Stromal cell of bone marrow (primary cell): Measurements from ENCODE around the gene RPS6KA4.
A peak's percentile ranks its signal among the peaks of the same experiment; 100 is the strongest.
"Not testable (repeated sequence)": the region's sequence is repeated elsewhere in the genome, so short reads cannot be mapped to it uniquely, and the experiment has no call there.

Experiments used
- DNase-seq: peaks from one replicate; pipeline ENCODE4 v3.0.0-alpha.2; 2012; ENCODE audit warnings: low read depth

RPS6KA4 gene

DNA sequence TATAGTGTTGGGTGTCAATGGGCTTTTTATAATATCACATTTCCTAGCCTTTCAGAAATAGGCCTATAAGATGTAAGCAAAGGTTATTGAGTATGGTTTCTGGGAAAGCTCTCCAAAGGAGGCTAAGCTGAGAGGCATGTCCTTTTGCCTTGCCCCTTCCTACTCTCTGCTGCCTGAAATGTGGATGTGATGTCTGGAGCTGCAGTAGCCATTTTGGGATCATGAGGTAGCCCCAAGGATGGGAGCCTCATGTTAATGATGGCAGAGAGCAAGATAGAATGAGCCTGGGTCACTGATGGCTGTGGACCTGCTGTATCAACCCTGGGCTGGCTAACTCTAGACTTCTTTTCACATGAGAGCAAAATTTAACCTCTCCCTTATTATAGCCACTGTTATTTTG lies 29.0 kb downstream of the RPS6KA4 start:
- DNase-seq, result no peak

GRCh38 chr11:64388894-64389293 lies 29.9 kb downstream of the RPS6KA4 start:
- DNase-seq, result no peak

- DNase-seq, result no peak
These were observed 30.9 kb downstream of the RPS6KA4 start for GRCh38 chr11:64389851-64390250.

DNA sequence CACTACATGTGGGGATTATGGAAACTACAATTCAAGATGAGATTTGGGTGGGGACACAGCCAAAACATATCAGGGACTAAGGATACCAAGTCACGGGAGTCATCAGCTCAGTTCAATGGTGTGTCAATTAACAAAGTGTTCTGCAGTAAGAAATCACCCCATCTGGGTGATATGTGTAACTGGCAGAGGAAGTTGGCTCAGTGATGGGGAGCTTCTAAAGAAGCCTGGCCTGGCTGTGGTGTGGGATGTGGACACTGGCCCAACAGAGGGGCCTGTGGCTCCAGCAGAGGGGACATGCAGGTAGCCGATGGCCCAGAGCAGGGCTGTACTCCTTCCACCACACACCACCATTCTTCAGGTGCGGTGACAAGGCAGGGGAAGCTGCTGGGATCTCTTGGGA lies 31.6 kb downstream of the RPS6KA4 start:
- DNase-seq, result no peak

GRCh38 chr11:64391839-64392238 lies 32.9 kb downstream of the RPS6KA4 start:
- no peak for DNase-seq

DNA sequence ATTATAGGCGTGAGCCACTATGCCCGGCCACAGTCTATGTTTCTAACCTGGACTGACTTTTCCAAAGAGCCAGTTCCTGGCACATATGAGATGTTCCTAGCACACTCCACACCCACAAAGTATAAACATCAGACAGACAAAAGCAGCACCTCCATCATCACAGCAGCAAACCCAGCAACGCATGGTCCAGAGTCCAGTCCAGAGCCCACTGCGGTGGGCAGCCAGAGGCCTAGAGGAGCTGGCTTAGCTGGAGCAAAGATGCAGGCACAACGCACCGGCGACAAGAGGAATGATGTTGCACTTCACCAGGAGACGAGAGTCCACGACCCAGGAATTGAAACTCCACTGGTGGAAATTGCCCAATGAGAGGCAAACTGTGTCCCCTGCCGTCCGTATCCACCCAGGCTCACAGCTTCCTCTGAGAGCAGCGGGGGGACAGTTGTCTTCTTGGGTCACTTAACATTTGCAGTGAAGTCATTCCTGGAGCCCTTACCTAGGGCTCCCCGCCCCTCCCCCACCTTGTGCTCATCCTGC lies 36.6 kb downstream of the RPS6KA4 start:
- no peak for DNase-seq

DNA sequence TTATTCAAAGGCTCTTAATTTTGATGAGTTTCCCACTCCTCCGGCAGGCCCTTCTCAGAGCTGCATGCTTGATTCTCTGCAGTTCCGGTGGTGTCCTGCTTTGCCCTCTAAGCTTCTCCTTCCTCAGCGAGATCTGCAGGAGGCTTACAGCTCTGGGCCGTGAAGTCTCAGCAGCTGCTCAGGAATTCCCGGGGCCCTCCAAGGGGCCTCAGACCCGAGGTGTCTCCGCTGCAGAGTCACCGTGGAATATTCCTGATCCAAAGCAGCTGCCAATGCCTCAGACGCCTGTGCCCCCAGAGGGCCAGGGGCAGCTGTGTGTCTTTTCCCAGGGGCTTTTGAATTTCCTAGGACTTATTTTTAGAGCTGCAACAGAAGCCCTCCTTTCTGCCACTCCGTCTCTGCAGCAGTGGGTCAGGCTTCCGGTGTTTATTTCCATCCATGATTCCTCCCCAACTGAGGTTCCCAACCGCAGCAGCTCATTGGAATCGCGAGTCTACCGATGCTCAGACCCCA lies 37.2 kb downstream of the RPS6KA4 start:
- no peak for DNase-seq

GRCh38 chr11:64400102-64400501 lies 41.1 kb downstream of the RPS6KA4 start:
- peak; percentile 14 for DNase-seq

DNA sequence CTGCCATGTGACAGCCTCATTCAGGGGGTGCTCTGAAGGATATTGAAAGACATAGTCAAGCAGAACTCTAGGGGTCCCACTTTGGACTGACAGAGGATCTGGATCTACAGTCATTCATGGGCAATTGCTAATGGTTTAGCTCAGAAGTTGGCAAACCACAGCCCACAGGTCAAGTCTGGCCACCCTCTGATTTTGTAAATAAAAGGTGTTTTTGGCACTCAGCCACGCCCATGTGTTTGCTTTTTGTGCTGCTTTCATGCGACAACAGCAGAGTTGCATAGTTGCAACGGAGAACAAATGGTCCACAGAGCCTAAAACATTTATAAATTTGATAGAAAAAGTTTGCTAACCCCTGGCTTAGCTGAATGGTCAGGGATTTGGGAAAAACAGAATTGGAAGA lies 41.7 kb downstream of the RPS6KA4 start:
- no peak for DNase-seq

GRCh38 chr11:64401775-64402174 lies 42.8 kb downstream of the RPS6KA4 start:
- no peak for DNase-seq

GRCh38 chr11:64403106-64403505 lies 44.1 kb downstream of the RPS6KA4 start:
- DNase-seq, result no peak

DNA sequence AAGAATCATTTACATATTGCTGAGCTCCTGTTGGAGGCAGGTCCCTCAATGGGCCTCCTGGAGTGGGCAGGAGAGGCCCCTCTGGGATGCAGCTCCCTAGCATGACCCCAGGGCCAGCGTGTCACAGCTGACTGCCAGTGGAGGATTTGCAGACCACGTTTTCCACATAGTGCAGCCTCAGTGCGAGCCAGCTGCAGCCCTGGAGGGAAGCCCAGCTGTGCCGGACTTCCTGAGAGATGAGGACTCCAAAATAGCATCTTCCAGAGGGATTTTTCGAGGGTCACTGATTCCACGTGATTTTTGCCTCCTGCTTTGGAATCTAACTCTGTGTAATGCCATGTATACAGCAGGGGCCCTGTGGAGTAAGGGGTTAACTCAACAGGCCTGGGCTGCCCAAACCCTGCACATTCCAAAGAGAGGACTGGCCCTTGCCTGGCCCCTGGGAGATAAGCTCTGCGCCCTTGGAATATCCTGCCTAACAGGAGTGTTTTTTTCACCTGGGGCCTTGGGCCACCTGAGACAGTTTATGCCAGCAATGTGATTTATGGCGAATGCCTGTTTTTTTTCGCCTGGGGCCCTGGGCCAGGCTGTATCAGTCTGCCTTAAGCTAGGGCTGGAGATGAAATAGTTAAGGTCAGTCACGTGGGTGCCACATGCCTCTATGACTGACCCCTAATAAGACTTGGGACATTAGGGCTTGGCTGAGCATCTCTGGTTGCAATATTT lies 47.4 kb downstream of the RPS6KA4 start:
- DNase-seq, result no peak

GRCh38 chr11:64407221-64407620 lies 48.3 kb downstream of the RPS6KA4 start:
- no peak for DNase-seq

GRCh38 chr11:64407630-64408029 lies 48.7 kb downstream of the RPS6KA4 start:
- no peak for DNase-seq

GRCh38 chr11:64409278-64409677 lies 50.3 kb downstream of the RPS6KA4 start:
- no peak for DNase-seq

- DNase-seq, result no peak
These were observed 50.9 kb downstream of the RPS6KA4 start for GRCh38 chr11:64409707-64410403.

GRCh38 chr11:64410404-64410734 lies 51.4 kb downstream of the RPS6KA4 start:
- no peak for DNase-seq

DNA sequence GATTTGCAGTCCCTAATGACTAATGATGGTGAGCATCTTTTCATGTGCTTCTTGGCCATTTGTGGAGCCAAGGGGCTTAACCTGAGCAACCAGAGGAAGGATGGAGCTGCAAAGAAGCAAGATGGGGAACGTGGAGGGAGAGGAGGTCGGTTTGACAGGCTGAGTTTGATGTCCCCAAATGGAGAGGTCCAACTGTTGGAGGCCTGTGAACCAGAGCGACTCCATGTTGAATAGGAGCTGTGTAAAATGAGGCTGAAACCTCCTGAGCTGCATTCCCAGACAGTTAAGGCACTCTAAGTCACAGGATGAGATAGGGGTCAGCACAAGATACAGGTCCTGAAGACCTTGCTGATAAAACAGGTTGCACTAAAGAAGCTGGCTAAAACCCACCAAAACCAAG lies 54.5 kb downstream of the RPS6KA4 start:
- DNase-seq, result no peak

GRCh38 chr11:64415286-64415685 lies 56.3 kb downstream of the RPS6KA4 start:
- DNase-seq, result no peak

DNA sequence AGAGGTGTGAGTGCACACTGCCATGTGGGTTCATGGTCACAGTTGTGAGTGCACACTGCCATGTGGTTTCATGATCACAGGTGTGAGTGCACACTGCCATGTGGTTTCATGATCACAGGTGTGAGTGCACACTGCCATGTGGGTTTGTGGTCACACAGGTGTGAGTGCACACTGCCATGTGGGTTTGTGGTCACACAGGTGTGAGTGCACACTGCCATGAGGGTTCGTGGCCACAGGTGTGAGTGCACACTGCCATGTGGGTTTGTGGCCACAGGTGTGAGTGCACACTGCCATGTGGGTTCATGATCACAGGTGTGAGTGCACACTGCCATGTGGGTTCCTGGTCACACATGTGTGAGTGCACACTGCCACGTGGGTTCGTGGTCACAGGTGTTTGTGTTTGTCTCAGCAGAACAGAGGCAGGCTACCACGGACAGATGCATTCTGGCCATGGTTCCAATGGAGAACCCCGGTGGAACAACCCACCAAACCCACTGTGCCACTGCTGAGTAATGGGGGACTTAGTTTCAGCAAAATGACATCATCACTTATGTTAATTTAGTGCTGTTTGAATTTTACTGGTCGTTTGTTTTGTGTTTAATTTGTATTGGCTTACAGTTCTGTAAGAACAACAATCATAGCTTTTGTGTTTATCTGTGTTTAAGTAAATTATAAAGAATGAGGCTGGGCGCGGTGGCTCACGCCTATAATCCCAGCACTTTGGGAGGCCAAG lies 57.2 kb downstream of the RPS6KA4 start:
- DNase-seq, result no peak

- DNase-seq, result not testable (repeated sequence)
These were observed 59.3 kb downstream of the RPS6KA4 start for GRCh38 chr11:64418233-64418632.

DNA sequence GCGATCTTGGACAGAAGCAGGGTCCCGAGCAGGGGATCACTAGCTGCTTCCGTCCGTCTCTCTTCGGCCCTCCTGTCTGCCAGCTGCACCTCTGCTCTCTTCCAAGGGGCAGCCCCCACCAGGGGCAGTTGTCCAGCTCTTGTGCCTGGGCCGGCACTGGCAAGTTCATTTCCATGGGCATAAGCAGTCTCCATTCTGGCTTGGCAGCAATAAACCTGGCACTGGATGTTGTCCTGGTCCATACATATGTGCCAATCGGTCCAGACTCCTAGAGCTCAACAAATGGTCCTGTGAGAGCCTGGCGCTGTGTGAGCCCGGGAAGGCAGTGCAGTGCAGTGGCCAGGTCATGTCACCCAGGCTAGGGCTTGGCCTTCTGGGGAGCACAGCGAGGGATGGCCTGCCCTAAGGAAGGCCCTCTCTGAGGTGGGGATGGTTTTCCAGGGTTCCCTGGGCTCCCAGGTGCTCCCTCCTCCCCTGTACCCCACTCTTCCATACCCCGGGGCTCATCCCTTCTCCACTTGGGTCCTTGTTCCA lies 60.4 kb downstream of the RPS6KA4 start:
- DNase-seq, result no peak
